ENCODE data around the gene SPATA2. TPM values are rescaled to one million over a fixed set of nuclear protein-coding genes. Genes with fewer than 3 reads are reported as not detected.

SPATA2 gene
- total and polyA plus RNA-seq, 2 of the 8 experiments (the other 6 are each of a cell fraction or from before 2014, with no cell fraction given), result 11.0 to 13.0 TPM

GRCh38 chr20:49856904-49857303 is 58.4 kb downstream of the SPATA2 start:
- WGBS, 2 experiments (ENCODE audit: extremely low coverage in 1 of 2, insufficient coverage in 1 of 2, insufficient read length in 1 of 2, insufficient replicate concordance in 2 of 2, low coverage in 1 of 2, low lambda C conversion rate in 2 of 2, missing lambda C conversion rate in 1 of 2), result 98% methylated on average over 3 of the region's 3 CpGs; no CpG with 5 or more reads in 1 of the 2 experiments
- Histone ChIP-seq H3K9me3 (ENCODE audit: insufficient read depth in 2 of 2, low read depth in 1 of 2, low read length in 1 of 2) (no peaks in the 10 kb centered on the region), H3K18ac (ENCODE audit: extremely low read depth, low read length) (no peak overlapping the region), H3K79me2 (ENCODE audit: control insufficient read depth in 1 of 2, insufficient read depth in 2 of 2, low read length in 2 of 2) (no peaks in the 10 kb centered on the region), H4K5ac (ENCODE audit: insufficient read length, low read depth, low read length) (no peak overlapping the region), H2BK20ac (ENCODE audit: low read length) (no peak overlapping the region), H3K56ac (replicated peaks; ENCODE audit: insufficient read length, low read depth, low read length) (no peak overlapping the region), H3K9ac (replicated peaks in 1 of 4; ENCODE audit: extremely low read depth in 1 of 4, low read depth in 3 of 4, low read length in 3 of 4) (no peak overlapping the region), H3K4me3 (ENCODE audit: extremely low read depth in 1 of 4, insufficient read depth in 2 of 4, low read depth in 3 of 4, low read length in 4 of 4) (no peak overlapping the region), H3K4me2 (ENCODE audit: insufficient read depth in 1 of 2, low read depth in 2 of 2, low read length in 2 of 2) (no peak overlapping the region), H2AK5ac (ENCODE audit: low read depth, low read length) (no peak overlapping the region), H4K91ac (replicated peaks; ENCODE audit: insufficient read length, low read length) (no peak overlapping the region), H3K23ac (ENCODE audit: insufficient read length) (no peak overlapping the region), H3K23me2 (ENCODE audit: low read depth, low read length) (no peaks in the 10 kb centered on the region), H2BK15ac (ENCODE audit: low read length) (no peak overlapping the region), H3K79me1 (ENCODE audit: low read depth, low read length) (no peaks in the 10 kb centered on the region), H3K36me3 (ENCODE audit: control insufficient read depth in 2 of 4, insufficient read depth in 4 of 4, low read length in 3 of 4) (no peaks in the 10 kb centered on the region; a peak in 1 of 8 replicates), H3K14ac (ENCODE audit: insufficient read length) (no peak overlapping the region), H4K8ac (ENCODE audit: extremely low read depth, insufficient read depth, low read length) (no peak overlapping the region), H2AFZ (ENCODE audit: low read length) (no peak overlapping the region), H4K20me1 (replicated peaks in 1 of 2; ENCODE audit: control insufficient read depth in 1 of 2, insufficient read depth in 2 of 2, low read length in 2 of 2) (no peaks in the 10 kb centered on the region), H3K4me1 (replicated peaks in 1 of 4; ENCODE audit: control insufficient read depth in 3 of 4, insufficient read depth in 4 of 4, low read length in 3 of 4) (peaks cover 0 to 9% (median 6%) of the 10 kb centered on the region in 4 experiments; a peak in 4 of 7 replicates), H3K27me3 (replicated peaks in 1 of 4; ENCODE audit: control insufficient read depth in 3 of 4, extremely low read depth in 1 of 4, insufficient read depth in 3 of 4, low read length in 3 of 4) (no peaks in the 10 kb centered on the region), H2BK120ac (replicated peaks; ENCODE audit: low read depth, low read length) (no peak overlapping the region), H3K4ac (replicated peaks; ENCODE audit: insufficient read length, low read depth, low read length) (no peak overlapping the region), H3K27ac (ENCODE audit: low read depth, low read length) (no peak overlapping the region), H2BK5ac (ENCODE audit: low read depth, low read length) (no peak overlapping the region), H2BK12ac (ENCODE audit: low read depth, low read length) (no peak overlapping the region)
- ChIA-PET POLR2A (ENCODE audit: partially characterized antibody) (interaction anchor here (0.6 kb wide), 1 partner anchor 140 kb away, joined by 3 read pairs; no protein-coding TSS in a partner anchor), CTCF (ENCODE audit: partially characterized antibody) (interaction anchor here (0.6 to 6.7 kb wide), 6 partner anchors 11 to 248 kb away, joined by 3 to 50 read pairs (median 5); no protein-coding TSS in a partner anchor)
- no peak for DNase-seq (ENCODE audit: low read depth in 1 of 2, low spot score in 2 of 2)
- FAIRE-seq, result no peak
- TF ChIP-seq HDAC6 (IDR thresholded peaks at IDR 0.05; ENCODE audit: low read depth, low read length), result no peak
- TF ChIP-seq TAF7 (optimal IDR thresholded peaks at IDR 0.05; ENCODE audit: borderline replicate concordance, low read depth, low read length), result no peak

All from H1 (cell line).